ENCODE results near the gene CRACDL. TPM values are rescaled to one million over a fixed set of nuclear protein-coding genes. Genes with fewer than 3 reads are reported as not detected.

The CRACDL gene
- total RNA-seq, 4 donors from 2014 or later = 7.2 to 19.0 (median 15.4) TPM

DNA sequence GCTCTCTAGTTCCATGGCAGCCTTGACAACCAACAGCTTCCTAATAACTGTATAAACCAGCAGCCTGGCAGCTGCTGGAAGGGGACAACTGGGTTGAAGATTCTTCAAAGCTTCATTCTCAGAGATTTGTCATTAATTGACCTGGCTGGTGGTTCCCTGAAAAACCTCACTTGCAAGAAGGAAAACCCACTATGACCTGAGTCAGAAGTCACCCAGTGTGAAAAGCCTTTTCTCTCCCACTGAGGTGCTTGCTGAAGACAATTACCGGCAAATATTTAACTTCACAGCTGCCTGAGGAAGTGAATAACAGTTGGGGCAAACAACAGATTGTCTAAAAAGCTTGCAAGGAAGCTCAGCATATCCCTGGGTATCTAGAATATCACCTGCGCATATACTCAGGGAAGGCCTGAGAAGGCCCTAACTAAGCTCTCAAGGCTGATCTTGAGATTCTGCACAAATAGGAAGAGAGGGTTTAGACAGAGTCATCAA is 49.9 kb downstream of the CRACDL start:
- Histone ChIP-seq H3K9me3 (peaks cover 0 to 44% (median 14%) of the 10 kb centered on the region in 4 donors), H3K4me3 (no peak overlapping the region), H3K36me3 (no peaks in the 10 kb centered on the region), H3K27ac (no peak overlapping the region), H3K4me1 (no peaks in the 10 kb centered on the region), H3K27me3 (no peaks in the 10 kb centered on the region)
- 95% methylated on average over 2 of the region's 2 CpGs for WGBS, 2 donors
- DNase-seq (ENCODE audit: low spot score in 2 of 2) = no peak
- TF ChIP-seq POLR2A (IDR thresholded peaks at IDR 0.05) (no peak), EP300 (IDR thresholded peaks at IDR 0.05) (no peak)
- TF ChIP-seq, protein P1, sequence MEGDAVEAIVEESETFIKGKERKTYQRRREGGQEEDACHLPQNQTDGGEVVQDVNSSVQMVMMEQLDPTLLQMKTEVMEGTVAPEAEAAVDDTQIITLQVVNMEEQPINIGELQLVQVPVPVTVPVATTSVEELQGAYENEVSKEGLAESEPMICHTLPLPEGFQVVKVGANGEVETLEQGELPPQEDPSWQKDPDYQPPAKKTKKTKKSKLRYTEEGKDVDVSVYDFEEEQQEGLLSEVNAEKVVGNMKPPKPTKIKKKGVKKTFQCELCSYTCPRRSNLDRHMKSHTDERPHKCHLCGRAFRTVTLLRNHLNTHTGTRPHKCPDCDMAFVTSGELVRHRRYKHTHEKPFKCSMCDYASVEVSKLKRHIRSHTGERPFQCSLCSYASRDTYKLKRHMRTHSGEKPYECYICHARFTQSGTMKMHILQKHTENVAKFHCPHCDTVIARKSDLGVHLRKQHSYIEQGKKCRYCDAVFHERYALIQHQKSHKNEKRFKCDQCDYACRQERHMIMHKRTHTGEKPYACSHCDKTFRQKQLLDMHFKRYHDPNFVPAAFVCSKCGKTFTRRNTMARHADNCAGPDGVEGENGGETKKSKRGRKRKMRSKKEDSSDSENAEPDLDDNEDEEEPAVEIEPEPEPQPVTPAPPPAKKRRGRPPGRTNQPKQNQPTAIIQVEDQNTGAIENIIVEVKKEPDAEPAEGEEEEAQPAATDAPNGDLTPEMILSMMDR (IDR thresholded peaks at IDR 0.05) = no peak

DNA sequence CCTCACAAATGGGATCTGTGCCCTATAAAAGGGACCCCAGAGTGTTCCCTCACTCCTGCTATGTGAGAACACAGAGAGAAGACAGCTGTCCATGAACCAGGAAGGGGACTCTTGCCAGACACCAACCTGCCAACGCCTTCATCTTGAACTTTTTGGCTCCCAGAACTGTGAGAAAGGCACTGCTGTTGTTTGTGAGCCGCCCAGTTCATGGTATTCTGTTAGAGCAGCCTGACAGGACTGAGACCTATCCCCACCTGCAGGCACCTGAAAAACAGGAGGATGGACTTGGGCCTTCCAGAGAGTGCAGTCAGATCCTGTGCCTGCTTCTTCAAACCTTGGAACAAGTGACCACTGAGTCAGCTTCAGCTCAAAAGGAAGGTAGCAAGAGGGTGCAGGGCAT is 51.4 kb downstream of the CRACDL start:
- 74 to 100% methylated on average over 2 of the region's 2 CpGs for WGBS, 2 donors
- no peak for DNase-seq (ENCODE audit: low spot score in 2 of 2)
- no peaks in the 10 kb centered on the region for H3K4me1 ChIP-seq
- peaks cover 0 to 38% (median 14%) of the 10 kb centered on the region in 4 donors for H3K9me3 ChIP-seq
- TF ChIP-seq EP300 (IDR thresholded peaks at IDR 0.05) = no peak
- TF ChIP-seq, protein P1 (IDR thresholded peaks at IDR 0.05) = no peak
- no peak for TF ChIP-seq POLR2A (IDR thresholded peaks at IDR 0.05)
- no peak overlapping the region for H3K4me3 ChIP-seq
- no peaks in the 10 kb centered on the region for H3K36me3 ChIP-seq
- no peaks in the 10 kb centered on the region for H3K27me3 ChIP-seq
- H3K27ac ChIP-seq = no peak overlapping the region

DNA sequence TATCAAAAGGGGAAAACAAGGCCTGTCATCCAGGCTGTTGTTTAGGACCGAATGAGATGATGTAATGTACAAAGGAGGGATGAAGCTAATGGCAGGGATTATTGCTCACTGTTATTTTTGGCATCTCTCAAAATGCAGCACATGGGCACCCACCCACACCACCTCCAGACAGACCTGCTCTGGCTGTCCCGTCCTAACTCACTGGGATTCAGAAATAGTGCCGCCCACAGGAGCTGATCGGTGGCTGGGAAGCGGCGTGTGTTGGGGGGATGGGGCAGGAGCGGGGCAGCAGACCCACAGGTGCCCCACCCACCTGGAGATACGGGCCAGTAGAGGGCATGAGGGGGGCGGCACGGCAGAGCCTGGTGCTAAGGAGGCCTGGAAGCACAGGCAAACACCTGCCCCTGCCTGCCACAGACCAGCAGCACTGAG is 52.2 kb downstream of the CRACDL start:
- TF ChIP-seq EP300 (IDR thresholded peaks at IDR 0.05) = no peak
- H3K4me1 ChIP-seq = no peaks in the 10 kb centered on the region
- WGBS, 2 donors = 65 to 84% methylated on average over 10 of the region's 10 CpGs

DNA sequence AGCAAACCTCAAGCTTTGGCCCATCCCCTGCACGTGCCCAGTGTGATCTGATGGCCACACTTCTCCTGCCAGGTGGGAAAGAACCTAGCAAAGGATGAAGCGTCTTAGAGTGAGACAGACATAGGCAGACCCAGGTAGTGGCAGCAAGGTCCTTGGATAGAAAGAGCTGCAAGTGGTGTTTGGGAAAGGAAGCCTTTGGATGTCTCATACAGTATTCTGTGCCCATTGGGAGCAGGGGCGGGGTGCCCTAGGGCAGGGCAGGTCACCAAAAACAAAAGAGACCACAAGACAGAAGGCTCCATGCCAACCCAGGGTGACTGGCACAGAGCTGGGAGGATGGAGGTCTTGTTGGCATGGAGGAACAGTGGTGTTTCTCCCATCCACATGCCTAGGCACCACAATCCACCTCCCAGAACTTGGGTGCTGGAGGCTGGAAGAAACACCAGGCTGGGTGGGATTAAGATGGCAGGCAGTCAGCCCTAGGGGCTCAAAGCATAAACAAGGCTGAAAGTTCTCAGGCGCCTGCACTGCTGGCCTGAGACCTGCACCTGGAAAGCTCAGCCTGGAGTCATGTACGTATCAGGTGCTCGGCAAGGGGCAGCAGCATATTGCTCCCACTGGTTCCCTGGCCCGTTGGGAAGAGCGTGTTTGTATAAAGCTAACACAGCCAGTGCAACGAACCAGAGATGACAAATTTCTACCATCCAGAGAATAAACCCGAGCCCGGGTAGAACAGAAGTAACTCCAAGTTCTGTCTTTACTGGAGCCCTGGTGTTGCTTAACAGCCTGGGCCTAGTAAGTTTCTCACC is 52.9 kb downstream of the CRACDL start:
- no peaks in the 10 kb centered on the region for H3K36me3 ChIP-seq
- DNase-seq (ENCODE audit: low spot score in 2 of 2) = no peak
- peaks cover 0 to 25% (median 10%) of the 10 kb centered on the region in 4 donors for H3K9me3 ChIP-seq
- H3K27ac ChIP-seq = no peak overlapping the region
- no peaks in the 10 kb centered on the region for H3K4me1 ChIP-seq
- H3K4me3 ChIP-seq = no peak overlapping the region
- no peaks in the 10 kb centered on the region for H3K27me3 ChIP-seq
- TF ChIP-seq POLR2A (IDR thresholded peaks at IDR 0.05) (no peak), EP300 (IDR thresholded peaks at IDR 0.05) (no peak)
- TF ChIP-seq, protein P1 (IDR thresholded peaks at IDR 0.05) = no peak
- WGBS, 2 donors = 84 to 88% methylated on average over 11 of the region's 11 CpGs

More for the DNA sequence above, 52.2 kb downstream of the CRACDL start:
- no peak overlapping the region for H3K4me3 ChIP-seq
- H3K27ac ChIP-seq = no peak overlapping the region
- H3K9me3 ChIP-seq = peaks cover 0 to 31% (median 14%) of the 10 kb centered on the region in 4 donors
- DNase-seq (ENCODE audit: low spot score in 2 of 2) = no peak
- H3K36me3 ChIP-seq = no peaks in the 10 kb centered on the region
- no peaks in the 10 kb centered on the region for H3K27me3 ChIP-seq

DNA sequence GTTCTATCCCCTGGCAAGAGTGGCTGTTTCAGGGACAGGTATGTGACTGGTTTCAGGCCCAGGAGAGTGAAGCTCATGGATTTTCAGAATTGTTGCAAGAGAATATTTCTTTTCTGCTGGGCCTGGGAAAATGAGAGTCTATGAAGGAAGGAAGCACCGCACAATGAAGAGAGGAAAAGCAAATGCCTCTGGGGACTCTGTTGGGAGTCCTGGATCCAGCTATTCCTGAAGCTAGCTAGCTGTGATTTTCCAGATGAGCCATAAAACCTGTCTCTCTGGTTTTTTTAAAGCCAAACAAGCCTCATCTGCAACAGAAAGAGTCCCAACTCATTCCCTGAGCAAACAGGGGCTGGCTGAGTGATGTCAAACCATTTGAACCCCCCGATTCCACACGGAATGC is 53.7 kb downstream of the CRACDL start:
- DNase-seq (ENCODE audit: low spot score in 2 of 2) = no peak
- WGBS, 2 donors = 87 to 92% methylated on average over 3 of the region's 3 CpGs
- no peak overlapping the region for H3K27ac ChIP-seq
- TF ChIP-seq, protein P1 (IDR thresholded peaks at IDR 0.05) = no peak
- TF ChIP-seq EP300 (IDR thresholded peaks at IDR 0.05) = no peak
- TF ChIP-seq POLR2A (IDR thresholded peaks at IDR 0.05) = no peak
- no peaks in the 10 kb centered on the region for H3K27me3 ChIP-seq
- no peaks in the 10 kb centered on the region for H3K36me3 ChIP-seq
- H3K4me1 ChIP-seq = no peaks in the 10 kb centered on the region
- H3K4me3 ChIP-seq = no peak overlapping the region
- H3K9me3 ChIP-seq = peaks cover 0 to 17% (median 5%) of the 10 kb centered on the region in 4 donors
